Astrocyte of the spinal cord (primary cell): ENCODE data around the gene CSPG4.
"Not testable (repeated sequence)": the region's sequence is repeated elsewhere in the genome, so short reads cannot be mapped to it uniquely, and the experiment has no call there.

Experiments used
- DNase-seq: peaks from one replicate; pipeline ENCODE4 v3.0.0; 2011; ENCODE audit warnings: low read depth, low spot score
- H3K4me3 ChIP-seq: 2 replicates; pipeline ENCODE4 v1.5.1; 2011; ENCODE audit warnings: low read depth, mild to moderate bottlenecking, low read length, moderate library complexity
- CTCF ChIP-seq: IDR thresholded peaks from 2 replicates; pipeline ENCODE4 v1.5.1; 2012; ENCODE audit warnings: low read depth, mild to moderate bottlenecking, low read length, inconsistent platforms
- in situ Hi-C: cut with HindIII; loops from 2 replicates; pipeline ENCODE4 v1.10.0; 2017; ENCODE audit warnings: low sequenced_read_pairs

CSPG4 gene

DNA sequence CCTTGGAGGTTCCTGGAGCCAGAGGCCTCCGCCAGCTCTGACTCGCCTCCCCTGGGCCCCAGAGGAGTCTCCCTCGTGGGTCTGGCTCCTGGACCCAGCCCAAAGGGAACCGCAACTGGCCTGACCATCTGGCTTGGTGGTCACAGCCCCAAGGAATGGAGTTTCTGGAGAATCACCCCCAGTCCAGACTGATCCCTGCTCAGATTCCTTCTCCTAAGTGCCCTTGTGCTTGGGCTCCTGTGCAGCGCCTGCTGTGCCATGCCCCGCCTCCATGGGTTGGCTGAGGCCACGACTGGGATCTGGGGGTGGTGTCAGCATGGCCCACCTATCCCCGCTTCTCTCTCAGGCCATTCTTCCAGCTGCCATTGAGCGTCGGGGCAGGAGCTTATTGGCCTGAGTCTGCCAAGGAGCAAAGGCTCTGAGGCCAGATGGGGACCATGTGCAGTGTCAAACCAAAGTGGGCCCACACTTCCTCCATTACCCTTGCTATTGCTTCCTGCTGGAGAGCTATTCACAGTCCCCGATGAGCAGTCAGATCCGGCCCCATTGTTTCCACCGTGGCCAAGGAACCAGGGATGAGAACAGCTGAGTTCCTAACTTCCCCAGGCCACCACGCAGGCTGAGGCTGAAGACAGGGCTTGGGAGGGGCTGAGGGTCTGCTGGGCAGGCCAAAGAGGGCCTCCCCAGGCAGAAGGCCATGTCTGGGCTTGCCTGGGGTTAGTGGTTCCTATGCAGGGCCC is 19.0 kb downstream of the CSPG4 start:
- in situ Hi-C loops, result no loop called here
- no peak for TF ChIP-seq CTCF
- no peak overlapping the region for H3K4me3 ChIP-seq
- DNase-seq, result peak; percentile 79

- DNase-seq, H3K4me3 ChIP-seq, in situ Hi-C loops: not testable (repeated sequence)
Measured at GRCh38 chr15:75693028-75693427, 19.6 kb downstream of the CSPG4 start.

- in situ Hi-C loops, DNase-seq, H3K4me3 ChIP-seq: not testable (repeated sequence)
Measured at GRCh38 chr15:75692311-75692710, 20.3 kb downstream of the CSPG4 start.

- in situ Hi-C loops, DNase-seq, H3K4me3 ChIP-seq: not testable (repeated sequence)
Measured at GRCh38 chr15:75689429-75689828, 23.2 kb downstream of the CSPG4 start.

DNA sequence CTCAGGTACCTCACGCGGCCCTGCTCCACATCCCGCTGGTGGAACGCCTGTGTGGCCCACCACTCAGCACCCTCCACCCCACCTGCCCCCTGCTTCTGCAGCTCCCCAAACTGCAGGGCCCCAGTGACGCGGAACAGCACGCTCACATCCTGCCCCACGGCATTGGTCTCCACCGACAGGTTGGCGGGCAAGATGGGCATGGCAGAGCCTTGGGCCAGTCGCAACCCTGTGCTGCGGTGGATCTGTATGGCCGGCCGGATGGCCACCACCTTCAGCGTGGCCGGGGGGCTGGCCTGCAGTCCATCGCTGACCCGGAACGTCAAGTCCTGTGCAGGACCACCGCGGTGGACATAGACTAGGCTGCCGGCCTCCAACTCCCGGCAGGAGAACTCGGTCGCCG is 23.8 kb downstream of the CSPG4 start:
- DNase-seq, result no peak
- in situ Hi-C loops, result no loop called here
- no peak overlapping the region for H3K4me3 ChIP-seq
- TF ChIP-seq CTCF, result no peak

- in situ Hi-C loops, result no loop called here
- no peak for DNase-seq
- TF ChIP-seq CTCF, result no peak
- no peak overlapping the region for H3K4me3 ChIP-seq
Measured at GRCh38 chr15:75688278-75688557, 24.4 kb downstream of the CSPG4 start.

GRCh38 chr15:75687486-75688277 is 25.0 kb downstream of the CSPG4 start:
- no peak overlapping the region for H3K4me3 ChIP-seq
- TF ChIP-seq CTCF, result no peak
- DNase-seq, result no peak
- in situ Hi-C loops, result no loop called here

DNA sequence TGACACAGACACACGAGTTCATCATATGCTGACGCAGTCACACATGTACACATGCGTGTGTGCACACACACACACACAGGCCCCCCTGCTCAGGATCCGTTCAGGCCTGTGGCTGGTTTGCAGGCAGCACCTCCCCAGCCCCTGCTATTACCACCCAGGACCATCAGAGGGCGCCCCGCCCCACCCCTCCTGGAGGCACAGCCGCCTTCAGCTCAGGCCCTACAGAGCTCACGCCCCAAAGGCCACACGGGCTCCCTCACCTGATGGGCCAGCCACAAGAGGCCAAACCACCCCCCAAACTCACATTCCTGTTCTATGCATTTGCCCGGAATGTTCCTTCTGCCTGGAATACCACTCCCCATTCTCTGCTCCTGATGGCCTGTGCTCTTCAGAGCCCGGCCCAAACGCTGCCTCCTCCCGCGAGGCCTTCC is 26.4 kb downstream of the CSPG4 start:
- in situ Hi-C loops, H3K4me3 ChIP-seq: not testable (repeated sequence)
- peak; percentile 53 for DNase-seq
- TF ChIP-seq CTCF, result peak; percentile 75
